ENCODE measurements around the gene TMEM273.

The TMEM273 gene

DNA sequence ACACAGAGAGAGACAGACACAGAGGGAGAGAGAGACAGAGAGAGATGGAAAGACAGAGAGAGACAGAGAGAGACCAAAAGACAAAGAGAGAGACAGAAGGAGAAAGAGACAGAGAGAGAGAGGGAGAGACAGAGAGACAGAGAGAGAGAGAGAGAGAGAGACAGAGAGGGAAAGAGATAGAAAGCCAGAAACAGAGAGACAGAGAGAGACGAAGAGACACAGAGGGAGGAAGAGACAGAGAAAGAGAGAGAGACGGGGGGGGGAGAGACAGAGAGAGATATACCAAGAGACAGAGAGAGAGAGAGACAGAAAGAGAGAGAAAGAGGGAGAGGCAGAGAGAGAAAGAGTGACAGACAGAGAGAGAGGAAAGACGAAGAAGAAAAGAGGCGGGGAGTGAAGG, 83.1 kb downstream of the TMEM273 start:
- H3K27me3 Mint-ChIP-seq, result peaks cover 18% of the 10 kb centered on the region
- no peaks in the 10 kb centered on the region for H3K9me3 Mint-ChIP-seq
- H3K4me1 Mint-ChIP-seq (ENCODE audit: low read depth), result no peaks in the 10 kb centered on the region
- no peak overlapping the region for H3K4me3 Mint-ChIP-seq
- H3K27ac Mint-ChIP-seq, result no peak overlapping the region
- H3K36me3 Mint-ChIP-seq (ENCODE audit: low read depth), result no peaks in the 10 kb centered on the region
